K562 (cell line): Measurements from ENCODE around the gene ZFP14. TPM values are rescaled to one million over a fixed set of nuclear protein-coding genes. Genes with fewer than 3 reads are reported as not detected.

ENCODE experiments used
- CBX1 ChIP-seq: sonication (generic); IDR thresholded peaks from 2 replicates; pipeline ENCODE4 v1.6.1; 2016; ENCODE audit warnings: antibody characterized with exemption, low read depth, mild to moderate bottlenecking
- NR2C2 ChIP-seq, 2 experiments: fragments of 200-800 bp in 1 of 2; sonication (Bioruptor generic) in 1 of 2; sonication (generic) in 1 of 2; formaldehyde crosslinking in 1 of 2; IDR thresholded peaks; 2 replicates each; pipeline versions ENCODE4 v1.6.1 to v1.8.0; 2016 to 2022; ENCODE audit warnings: mild to moderate bottlenecking in 1 of 2, missing compliant biosample characterization in 1 of 2, missing genetic modification characterization in 1 of 2, missing genetic modification reagents in 1 of 2
- SIX5 ChIP-seq, 2 experiments: IDR thresholded peaks; 2 replicates each; pipeline ENCODE4 v1.6.1; 2011; ENCODE audit warnings: low read length in 2 of 2, borderline replicate concordance in 1 of 2, low read depth in 1 of 2, mild to moderate bottlenecking in 1 of 2, moderate library complexity in 1 of 2; ENCODE audit not compliant: insufficient read depth in 1 of 2
- ZNF24 ChIP-seq: fragments of 450-650 bp; IDR thresholded peaks from 2 replicates; pipeline ENCODE4 v1.6.1; 2016
- ZNF699 ChIP-seq: fragments of 250-450 bp; sonication (Bioruptor Pico); IDR thresholded peaks from 2 replicates; pipeline ENCODE4 v1.8.0; 2021; ENCODE audit warnings: mild to moderate bottlenecking, moderate library complexity; ENCODE audit not compliant: insufficient replicate concordance
- polyA plus RNA-seq, 8 experiments: library from polyadenylated mRNA; depleted of rRNA in 4 of 8; stranded (reverse) in 5 of 8; unstranded in 3 of 8; fragments of >200 nt; fragmentation: Nextera tagmentation in 2 of 8; fragmentation: Illumina TruSeq in 1 of 8; extraction: Ambion mirVana in 2 of 8; extraction: Trizol in 1 of 8; gene quantifications; 2 replicates each; pipeline versions ENCODE4 v1.2.1 to v1.2.3, GENCODE V29; 2011 to 2014; ENCODE audit warnings: inconsistent platforms in 1 of 8, missing spikeins in 1 of 8
- total RNA-seq, 7 experiments: library from RNA; depleted of rRNA in 6 of 7; stranded (reverse); fragments of >200 nt in 6 of 7; fragmentation: Illumina TruSeq in 2 of 7; extraction: Trizol in 2 of 7; gene quantifications; 2 replicates each; pipeline versions ENCODE4 v1.2.1 to v1.2.3, GENCODE V29; 2011 to 2021; ENCODE audit warnings: low replicate concordance in 1 of 7
- TF ChIP-seq, protein P1 (sequence below): fragments of 450-650 bp; IDR thresholded peaks from 2 replicates; pipeline ENCODE4 v1.6.1; 2014; ENCODE audit warnings: low read depth, mild to moderate bottlenecking, moderate library complexity, borderline replicate concordance
- TF ChIP-seq, protein P2 (sequence below): IDR thresholded peaks from 2 replicates; pipeline ENCODE4 v1.6.1; 2011; ENCODE audit not compliant: insufficient read length; ENCODE audit errors: extremely low read depth
- TF ChIP-seq, protein P3 (sequence below): fragments of 450-650 bp; IDR thresholded peaks from 2 replicates; pipeline ENCODE4 v1.6.1; 2016; ENCODE audit warnings: mild to moderate bottlenecking, moderate library complexity

ZFP14 gene
- total and polyA plus RNA-seq, 9 of the 15 experiments (the other 6 are each of a cell fraction or from before 2014, with no cell fraction given) = 0.80 to 1.9 (median 1.4) TPM

DNA sequence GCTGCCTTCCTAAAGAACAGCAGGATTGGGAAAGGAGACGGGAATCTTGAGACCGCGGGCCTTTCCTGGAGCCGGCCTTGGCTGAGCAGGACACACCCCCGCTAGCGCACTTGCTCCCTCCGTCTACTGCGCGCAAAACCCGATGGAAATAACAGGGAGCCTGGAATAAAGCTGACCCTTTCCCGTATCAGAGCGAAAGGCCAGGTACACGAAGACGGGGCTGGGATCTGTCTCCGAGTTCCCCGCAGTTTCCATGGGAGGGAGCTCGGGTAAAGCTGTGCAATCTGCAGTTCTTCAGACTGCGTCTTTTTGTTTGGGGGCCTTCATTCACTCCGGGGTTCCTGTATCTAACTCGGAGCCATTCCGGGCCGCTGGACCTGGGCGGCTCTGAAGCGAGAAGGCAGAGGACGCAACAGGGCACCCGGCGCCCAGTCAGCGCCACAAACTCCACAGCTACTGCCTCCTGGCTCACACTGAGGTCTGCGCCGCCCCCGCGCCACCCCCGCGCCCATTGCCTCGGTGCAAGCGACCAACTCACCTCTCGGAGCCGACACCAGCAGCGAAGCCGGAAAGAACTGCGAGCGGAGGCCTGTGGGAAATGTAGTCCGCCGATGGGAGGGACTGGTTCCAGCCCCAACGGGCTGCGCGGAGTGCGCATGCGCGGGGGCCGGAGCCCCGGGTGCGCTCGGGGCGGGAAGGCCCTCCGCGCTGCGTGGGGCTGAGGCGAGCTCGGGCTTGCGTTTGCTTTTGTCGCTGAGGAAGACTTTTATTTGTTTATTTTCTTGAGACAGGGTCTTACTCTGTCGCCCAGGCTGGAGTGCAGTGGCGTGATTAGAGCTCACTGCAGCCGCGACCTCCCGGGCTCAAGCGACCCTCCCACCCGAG, at the start of gene ZFP14 (continued):
- TF ChIP-seq ZNF699 (no peak), ZNF24 (0 out of 2 replicates have a peak, but pooled peaks have one; percentile 26), NR2C2 (CRISPR knock-in tag; IDR thresholded peaks at IDR 0.05) (peak; percentile 52; the same call in 1 of the 2 replicates), NR2C2 (tag; IDR thresholded peaks at IDR 0.05) (peak; percentile 94), SIX5 (IDR thresholded peaks at IDR 0.05; ENCODE audit: borderline replicate concordance in 1 of 2, insufficient read depth in 1 of 2, low read depth in 1 of 2, low read length in 2 of 2) (peak; percentile 59 to 69; a peak in 3 of 4 replicates), CBX1 (peak; percentile 28; the same call in 1 of the 2 replicates)
- TF ChIP-seq, protein P1, sequence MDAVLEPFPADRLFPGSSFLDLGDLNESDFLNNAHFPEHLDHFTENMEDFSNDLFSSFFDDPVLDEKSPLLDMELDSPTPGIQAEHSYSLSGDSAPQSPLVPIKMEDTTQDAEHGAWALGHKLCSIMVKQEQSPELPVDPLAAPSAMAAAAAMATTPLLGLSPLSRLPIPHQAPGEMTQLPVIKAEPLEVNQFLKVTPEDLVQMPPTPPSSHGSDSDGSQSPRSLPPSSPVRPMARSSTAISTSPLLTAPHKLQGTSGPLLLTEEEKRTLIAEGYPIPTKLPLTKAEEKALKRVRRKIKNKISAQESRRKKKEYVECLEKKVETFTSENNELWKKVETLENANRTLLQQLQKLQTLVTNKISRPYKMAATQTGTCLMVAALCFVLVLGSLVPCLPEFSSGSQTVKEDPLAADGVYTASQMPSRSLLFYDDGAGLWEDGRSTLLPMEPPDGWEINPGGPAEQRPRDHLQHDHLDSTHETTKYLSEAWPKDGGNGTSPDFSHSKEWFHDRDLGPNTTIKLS = peak; percentile 78
- TF ChIP-seq, protein P2, sequence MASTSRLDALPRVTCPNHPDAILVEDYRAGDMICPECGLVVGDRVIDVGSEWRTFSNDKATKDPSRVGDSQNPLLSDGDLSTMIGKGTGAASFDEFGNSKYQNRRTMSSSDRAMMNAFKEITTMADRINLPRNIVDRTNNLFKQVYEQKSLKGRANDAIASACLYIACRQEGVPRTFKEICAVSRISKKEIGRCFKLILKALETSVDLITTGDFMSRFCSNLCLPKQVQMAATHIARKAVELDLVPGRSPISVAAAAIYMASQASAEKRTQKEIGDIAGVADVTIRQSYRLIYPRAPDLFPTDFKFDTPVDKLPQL = no peak
- TF ChIP-seq, protein P3, sequence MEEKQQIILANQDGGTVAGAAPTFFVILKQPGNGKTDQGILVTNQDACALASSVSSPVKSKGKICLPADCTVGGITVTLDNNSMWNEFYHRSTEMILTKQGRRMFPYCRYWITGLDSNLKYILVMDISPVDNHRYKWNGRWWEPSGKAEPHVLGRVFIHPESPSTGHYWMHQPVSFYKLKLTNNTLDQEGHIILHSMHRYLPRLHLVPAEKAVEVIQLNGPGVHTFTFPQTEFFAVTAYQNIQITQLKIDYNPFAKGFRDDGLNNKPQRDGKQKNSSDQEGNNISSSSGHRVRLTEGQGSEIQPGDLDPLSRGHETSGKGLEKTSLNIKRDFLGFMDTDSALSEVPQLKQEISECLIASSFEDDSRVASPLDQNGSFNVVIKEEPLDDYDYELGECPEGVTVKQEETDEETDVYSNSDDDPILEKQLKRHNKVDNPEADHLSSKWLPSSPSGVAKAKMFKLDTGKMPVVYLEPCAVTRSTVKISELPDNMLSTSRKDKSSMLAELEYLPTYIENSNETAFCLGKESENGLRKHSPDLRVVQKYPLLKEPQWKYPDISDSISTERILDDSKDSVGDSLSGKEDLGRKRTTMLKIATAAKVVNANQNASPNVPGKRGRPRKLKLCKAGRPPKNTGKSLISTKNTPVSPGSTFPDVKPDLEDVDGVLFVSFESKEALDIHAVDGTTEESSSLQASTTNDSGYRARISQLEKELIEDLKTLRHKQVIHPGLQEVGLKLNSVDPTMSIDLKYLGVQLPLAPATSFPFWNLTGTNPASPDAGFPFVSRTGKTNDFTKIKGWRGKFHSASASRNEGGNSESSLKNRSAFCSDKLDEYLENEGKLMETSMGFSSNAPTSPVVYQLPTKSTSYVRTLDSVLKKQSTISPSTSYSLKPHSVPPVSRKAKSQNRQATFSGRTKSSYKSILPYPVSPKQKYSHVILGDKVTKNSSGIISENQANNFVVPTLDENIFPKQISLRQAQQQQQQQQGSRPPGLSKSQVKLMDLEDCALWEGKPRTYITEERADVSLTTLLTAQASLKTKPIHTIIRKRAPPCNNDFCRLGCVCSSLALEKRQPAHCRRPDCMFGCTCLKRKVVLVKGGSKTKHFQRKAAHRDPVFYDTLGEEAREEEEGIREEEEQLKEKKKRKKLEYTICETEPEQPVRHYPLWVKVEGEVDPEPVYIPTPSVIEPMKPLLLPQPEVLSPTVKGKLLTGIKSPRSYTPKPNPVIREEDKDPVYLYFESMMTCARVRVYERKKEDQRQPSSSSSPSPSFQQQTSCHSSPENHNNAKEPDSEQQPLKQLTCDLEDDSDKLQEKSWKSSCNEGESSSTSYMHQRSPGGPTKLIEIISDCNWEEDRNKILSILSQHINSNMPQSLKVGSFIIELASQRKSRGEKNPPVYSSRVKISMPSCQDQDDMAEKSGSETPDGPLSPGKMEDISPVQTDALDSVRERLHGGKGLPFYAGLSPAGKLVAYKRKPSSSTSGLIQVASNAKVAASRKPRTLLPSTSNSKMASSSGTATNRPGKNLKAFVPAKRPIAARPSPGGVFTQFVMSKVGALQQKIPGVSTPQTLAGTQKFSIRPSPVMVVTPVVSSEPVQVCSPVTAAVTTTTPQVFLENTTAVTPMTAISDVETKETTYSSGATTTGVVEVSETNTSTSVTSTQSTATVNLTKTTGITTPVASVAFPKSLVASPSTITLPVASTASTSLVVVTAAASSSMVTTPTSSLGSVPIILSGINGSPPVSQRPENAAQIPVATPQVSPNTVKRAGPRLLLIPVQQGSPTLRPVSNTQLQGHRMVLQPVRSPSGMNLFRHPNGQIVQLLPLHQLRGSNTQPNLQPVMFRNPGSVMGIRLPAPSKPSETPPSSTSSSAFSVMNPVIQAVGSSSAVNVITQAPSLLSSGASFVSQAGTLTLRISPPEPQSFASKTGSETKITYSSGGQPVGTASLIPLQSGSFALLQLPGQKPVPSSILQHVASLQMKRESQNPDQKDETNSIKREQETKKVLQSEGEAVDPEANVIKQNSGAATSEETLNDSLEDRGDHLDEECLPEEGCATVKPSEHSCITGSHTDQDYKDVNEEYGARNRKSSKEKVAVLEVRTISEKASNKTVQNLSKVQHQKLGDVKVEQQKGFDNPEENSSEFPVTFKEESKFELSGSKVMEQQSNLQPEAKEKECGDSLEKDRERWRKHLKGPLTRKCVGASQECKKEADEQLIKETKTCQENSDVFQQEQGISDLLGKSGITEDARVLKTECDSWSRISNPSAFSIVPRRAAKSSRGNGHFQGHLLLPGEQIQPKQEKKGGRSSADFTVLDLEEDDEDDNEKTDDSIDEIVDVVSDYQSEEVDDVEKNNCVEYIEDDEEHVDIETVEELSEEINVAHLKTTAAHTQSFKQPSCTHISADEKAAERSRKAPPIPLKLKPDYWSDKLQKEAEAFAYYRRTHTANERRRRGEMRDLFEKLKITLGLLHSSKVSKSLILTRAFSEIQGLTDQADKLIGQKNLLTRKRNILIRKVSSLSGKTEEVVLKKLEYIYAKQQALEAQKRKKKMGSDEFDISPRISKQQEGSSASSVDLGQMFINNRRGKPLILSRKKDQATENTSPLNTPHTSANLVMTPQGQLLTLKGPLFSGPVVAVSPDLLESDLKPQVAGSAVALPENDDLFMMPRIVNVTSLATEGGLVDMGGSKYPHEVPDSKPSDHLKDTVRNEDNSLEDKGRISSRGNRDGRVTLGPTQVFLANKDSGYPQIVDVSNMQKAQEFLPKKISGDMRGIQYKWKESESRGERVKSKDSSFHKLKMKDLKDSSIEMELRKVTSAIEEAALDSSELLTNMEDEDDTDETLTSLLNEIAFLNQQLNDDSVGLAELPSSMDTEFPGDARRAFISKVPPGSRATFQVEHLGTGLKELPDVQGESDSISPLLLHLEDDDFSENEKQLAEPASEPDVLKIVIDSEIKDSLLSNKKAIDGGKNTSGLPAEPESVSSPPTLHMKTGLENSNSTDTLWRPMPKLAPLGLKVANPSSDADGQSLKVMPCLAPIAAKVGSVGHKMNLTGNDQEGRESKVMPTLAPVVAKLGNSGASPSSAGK = peak; percentile 59; the same call in 1 of the 2 replicates
